ENCODE results near the gene DYNC1H1.
A peak's percentile ranks its signal among the peaks of the same experiment; 100 is the strongest.
"Not testable (repeated sequence)": the region's sequence is repeated elsewhere in the genome, so short reads cannot be mapped to it uniquely, and the experiment has no call there.

Gene DYNC1H1

DNA sequence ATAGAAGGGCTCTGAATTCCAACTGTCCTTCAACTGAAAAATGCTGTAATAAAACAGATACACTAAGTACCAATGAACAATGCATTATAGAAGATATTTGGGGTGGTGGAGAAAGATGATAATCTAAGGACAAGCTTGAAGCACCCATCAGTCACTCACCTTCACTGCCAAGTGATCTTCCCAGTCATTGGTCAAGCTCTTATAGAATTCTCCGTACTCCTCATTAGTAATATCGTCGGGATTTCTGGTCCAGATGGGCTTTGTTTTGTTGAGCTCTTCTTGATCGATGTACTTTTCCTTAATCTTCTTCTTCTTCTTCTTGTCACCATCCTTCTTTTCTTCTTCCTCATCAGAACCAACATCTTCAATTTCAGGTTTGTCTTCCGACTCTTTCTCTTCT, 120.1 kb downstream of the DYNC1H1 start:
- FAIRE-seq; DNase-seq (ENCODE audit: extremely low spot score, insufficient read length, low read depth): not testable (repeated sequence)

DNA sequence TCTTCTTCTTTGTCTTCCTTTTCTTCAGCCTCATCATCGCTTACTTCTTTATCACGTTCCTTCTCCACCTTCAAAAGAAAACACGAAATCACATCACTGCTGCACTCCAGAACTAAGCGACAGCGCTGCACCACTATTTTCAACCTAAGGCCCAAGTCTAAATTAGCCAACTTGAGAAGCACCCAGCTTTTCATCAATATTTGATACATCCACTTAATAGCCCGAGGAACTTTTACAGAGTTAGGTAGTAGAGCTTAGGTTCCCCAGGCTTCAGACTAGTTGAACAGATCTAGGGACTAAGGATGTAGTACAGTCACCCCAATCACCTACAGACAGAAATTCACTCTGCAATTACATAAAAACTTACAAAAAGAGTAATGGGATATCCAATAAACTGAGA, 120.6 kb downstream of the DYNC1H1 start:
- DNase-seq (ENCODE audit: extremely low spot score, insufficient read length, low read depth) (no peak), FAIRE-seq (no peak)

DNA sequence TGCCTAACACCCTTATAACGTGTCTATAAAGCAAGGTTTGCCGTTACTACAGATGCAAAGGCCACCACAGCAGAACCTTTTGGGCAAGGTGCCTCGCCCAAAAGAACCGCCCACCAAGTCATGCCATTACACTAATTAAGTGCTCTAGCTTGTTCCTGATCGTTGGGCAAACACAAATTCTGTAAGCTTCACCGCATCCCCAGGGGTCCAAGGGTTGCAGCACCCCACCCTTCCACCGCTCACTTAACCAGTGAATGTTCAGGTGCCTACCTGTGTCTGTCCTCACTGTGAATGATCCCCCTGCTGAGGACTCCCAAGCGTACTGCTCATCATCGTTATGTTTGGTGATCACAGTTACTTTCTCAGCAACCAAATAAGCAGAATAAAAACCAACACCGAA, 121.1 kb downstream of the DYNC1H1 start:
- DNase-seq (ENCODE audit: extremely low spot score, insufficient read length, low read depth), result no peak
- FAIRE-seq, result no peak

DNA sequence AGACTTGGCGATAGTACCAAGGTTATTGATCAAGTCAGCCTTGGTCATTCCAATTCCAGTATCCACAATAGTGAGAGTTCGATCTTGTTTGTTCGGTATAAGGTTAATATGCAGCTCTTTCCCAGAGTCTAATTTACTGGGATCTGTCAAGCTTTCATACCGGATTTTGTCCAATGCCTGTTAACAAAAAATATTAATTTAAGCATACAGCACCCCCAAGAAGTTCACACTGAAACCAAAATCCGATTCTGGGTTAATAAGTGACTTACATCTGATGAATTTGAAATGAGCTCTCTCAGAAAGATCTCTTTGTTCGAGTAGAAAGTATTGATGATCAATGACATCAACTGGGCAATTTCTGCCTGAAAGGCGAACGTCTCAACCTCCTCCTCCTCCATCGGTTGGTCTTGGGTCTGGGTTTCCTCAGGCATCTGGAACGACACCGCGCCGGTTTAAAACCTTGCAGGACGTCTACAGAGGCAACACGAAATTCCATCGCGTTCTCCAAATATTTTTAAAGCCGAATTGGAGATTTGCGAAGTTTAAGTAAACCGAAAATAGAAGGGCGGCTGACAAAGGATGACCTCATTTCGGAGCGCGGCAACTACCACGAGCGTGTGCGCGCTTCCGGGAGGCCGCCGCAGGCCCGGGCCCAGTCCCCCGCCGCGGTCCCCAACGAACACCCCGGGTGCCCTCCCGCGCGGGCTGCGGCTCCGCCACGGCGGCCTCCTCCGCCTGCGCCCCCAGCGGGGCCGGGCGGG, 121.8 kb downstream of the DYNC1H1 start:
- FAIRE-seq, result no peak
- DNase-seq (ENCODE audit: extremely low spot score, insufficient read length, low read depth), result no peak

DNA sequence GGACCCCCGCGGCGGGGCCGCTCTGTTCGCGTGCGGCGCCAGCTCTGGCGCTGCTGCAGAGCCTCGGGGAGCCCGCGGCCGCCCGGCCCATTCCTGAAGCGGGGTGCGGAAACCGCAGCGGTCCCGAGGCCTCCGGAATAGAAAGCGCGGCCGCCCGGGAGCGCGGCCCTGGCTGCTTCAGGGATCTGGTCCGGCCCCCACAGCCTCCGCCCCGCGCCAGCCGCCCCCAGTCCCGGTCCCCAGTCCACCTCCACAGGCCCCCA, 122.3 kb downstream of the DYNC1H1 start:
- DNase-seq (ENCODE audit: extremely low spot score, insufficient read length, low read depth) (no peak), FAIRE-seq (no peak)

DNA sequence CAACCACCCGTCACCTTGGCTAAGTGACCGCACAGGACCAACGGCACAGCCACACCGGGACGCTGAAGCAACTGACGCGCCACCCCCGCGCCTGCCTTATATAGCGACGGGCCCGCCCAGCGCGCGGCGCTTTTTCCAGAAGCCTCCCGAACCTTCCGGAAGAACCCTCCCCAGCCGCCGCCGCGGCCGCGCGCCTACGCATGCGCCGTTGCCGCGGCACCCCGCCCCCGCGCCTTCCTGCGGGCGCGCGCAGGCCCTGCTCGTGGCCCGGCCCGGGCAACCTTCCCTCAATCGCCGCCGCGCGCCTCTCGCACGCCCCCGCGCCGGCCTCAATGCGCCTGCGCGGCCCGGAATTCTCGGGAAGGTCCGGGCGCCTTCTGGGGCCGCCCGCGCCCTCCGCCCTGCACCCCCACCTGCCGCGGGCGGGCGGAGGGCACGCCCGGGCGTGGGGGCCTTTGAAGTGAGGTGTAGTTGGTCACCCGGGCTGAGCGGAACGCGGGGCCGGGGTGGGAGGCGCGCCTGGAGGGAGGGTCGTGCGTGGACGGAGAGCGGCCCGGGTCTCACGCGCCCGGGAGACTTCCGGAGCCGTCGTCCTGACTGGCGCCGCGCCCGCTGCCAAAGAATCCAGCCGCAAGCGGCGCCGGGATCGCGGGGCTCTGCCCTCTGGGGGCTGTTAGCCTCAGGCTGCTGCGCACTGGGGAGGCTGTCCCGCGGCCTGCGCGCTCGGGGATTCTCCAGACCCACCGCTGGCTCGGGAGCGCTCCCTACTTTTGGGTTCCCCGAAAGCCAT, 122.8 kb downstream of the DYNC1H1 start, which contains the start of gene HSP90AA1:
Gene HSP90AA1 (minus strand): TSS at position 73 of the 790 bp plus-strand sequence. CDS start 666 bp downstream, outside the sequence.
- FAIRE-seq (peak; percentile 81), DNase-seq (ENCODE audit: extremely low spot score, insufficient read length, low read depth) (peak; percentile 93)

DNA sequence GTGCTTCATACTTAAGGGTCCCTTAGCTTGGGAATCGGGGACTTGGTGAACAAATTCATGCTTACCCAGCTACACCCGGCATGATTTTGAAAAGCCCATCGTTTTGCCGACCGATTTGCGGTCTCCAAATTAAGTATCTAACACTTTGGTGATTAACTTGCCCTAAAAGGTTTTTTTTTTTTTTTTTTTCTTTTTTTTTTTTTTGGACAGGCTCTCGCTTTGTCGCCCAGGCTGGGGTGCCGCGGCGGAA, 123.3 kb downstream of the DYNC1H1 start:
- no peak for DNase-seq (ENCODE audit: extremely low spot score, insufficient read length, low read depth)

DNA sequence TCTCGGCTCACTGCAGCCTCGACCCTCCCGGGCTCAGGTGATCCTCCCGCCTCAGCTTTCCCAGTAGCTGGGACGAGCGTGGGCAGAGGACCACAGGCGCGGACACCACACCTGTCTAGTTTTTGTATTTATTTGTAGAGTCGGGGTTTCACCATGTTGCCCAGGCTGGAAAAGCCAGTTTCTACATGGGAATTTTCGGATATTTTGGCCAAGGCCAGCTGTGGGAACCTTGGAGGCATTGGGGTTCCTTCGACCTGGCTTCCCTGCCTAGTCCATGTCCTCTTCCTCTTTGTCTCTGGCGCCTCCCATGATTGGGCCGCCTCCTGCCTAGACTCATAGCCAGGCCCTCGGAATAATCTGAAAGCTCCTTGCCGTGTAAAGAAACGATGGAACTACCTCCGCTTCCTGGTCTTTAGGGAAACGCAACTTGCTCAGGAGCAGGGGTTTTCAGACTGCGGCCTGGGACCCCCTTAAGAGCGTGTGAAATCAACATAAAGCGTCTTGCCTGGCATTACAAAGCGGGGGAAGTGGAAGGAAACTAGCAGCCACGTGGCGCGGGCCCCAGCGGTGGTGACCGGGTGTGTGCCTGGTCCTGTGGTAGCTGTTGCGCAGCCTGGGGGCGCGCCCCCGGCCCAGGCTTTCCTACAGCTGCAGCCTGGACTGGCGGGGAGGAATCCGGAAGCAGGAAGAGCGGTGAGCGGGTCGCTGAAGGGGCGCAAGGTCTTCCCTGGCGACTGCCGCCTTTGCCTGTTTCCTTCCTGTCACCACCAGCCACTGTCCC, 123.8 kb downstream of the DYNC1H1 start:
- peak; percentile 33 for DNase-seq (ENCODE audit: extremely low spot score, insufficient read length, low read depth)

More for the DNA sequence above, 123.3 kb downstream of the DYNC1H1 start:
- FAIRE-seq, result no peak

DNA sequence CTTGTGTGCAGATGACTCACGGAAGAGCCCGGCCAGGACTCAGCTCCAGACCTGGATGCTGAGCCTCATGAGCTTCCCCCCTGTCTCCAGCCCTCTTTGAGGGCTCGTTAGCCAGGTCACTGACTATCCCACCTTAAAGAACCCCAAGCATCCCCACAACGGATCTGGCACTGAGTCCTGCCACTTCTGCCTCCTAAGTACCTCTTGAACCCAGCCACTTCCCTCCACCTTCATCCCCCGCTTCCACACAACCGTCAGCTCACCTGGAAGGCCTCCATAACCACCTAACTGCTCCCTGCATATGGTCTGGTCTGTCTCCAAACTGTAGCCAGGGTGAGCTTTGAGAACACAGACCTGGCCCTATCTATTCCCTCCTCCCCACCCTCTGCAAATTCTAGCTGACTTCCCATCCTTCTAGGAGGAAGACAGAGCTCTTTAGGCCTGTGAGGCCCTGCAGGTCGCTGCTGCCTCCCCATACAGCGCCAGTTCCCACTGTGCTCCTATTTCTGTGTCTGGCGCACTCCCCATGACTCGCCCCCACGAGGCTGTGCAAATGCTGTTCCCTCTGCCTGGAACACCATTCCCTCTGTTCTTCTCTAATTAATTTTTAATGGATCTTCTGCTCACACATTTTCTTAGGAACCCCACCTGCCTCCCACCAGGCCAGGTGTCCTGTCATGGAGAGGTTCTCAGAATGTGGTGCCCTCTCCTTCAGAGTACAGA, 125.4 kb downstream of the DYNC1H1 start:
- DNase-seq (ENCODE audit: extremely low spot score, insufficient read length, low read depth), result no peak
- FAIRE-seq, result no peak

More for the DNA sequence above, 123.8 kb downstream of the DYNC1H1 start:
- peak; percentile 21 for FAIRE-seq

DNA sequence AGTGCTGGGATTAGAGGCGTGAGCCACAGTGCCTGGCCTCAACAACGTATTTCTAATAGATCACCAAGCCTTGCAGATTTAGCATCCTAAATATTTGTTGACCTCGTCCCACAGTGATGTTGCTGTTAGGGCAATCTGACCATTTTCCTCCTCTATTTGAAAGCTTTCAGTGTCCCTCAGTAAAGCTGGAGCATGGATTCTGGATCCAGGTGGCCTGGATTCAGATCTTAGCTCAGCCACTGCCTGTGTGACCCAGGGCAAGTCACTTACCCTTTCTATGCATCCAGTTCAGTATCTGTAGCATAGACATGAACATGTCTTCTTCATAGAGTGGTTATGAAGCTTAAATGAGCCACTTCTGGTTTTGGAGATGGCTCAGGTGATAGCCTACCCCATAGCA, 126.3 kb downstream of the DYNC1H1 start:
- DNase-seq (ENCODE audit: extremely low spot score, insufficient read length, low read depth) (no peak), FAIRE-seq (no peak)

DNA sequence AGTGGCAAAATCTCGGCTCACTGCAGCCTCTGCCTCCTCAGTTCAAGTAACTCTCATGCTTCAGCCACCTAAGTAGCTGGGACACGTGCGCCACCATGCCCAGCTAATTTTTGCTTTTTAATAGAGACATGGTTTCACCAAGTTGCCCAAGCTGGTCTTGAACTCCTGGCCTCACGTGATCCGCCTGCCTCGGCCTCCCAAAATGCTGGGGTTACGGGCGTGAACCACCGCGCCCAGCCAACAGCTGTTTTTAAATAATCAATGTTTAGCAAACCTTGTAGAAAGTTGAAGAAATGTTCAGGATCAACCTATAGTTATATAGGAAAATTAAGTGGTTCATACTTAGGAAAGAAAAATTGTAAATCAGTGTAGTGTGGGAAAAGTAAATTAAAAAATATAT, 128.4 kb downstream of the DYNC1H1 start:
- DNase-seq (ENCODE audit: extremely low spot score, insufficient read length, low read depth) (no peak), FAIRE-seq (no peak)

DNA sequence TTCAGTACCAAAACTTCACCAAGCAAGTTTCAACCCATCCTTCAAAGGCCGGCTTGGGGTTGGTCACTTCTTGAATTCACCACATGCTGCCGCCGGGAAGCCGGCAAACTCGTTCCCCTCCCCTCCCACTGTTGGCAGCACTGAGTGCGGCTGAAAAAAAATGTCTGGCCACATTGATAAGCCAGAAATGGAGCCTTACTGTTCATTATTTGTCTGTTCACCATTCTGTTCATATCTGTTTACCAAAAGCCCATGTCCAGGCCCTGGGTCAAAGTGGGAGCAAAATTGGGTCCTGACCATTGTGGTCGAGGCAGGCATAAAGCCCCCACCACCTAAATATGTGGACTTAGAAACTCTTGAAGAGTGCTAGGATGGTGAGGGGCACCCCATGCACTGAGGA, 129.7 kb downstream of the DYNC1H1 start:
- FAIRE-seq (no peak), DNase-seq (ENCODE audit: extremely low spot score, insufficient read length, low read depth) (no peak)

DNA sequence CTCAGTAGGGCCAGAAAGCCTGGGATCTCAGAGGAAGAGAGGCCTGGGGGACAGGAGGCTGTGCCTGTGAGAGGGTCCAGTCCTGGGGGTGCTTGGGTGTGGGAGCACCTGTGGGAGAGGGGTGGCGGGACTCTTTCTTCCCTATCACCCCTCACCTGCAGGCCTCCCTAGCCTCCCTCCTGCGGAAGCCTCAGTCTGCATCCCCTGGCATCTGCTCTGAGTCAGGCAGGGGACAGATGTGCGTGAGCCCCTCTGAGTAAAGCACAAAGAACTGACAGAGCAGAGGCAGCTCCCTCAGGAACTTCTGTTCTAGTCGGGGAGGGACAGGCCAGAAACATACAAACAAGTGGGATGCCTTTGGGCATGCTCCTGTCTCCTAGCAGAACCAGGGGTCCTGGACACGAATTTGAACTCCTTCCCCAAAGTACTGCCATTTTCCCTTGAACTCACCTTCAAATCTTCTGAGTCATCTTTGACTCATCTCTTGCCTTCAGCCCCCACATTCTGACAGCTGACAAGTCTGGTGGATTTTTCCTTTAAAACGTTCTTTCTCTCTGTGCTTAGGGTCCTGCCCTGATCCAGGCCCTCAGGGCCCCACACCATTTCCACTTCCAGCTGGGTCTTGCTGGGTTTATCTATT, 131.0 kb downstream of the DYNC1H1 start:
- no peak for DNase-seq (ENCODE audit: extremely low spot score, insufficient read length, low read depth)
- FAIRE-seq, result no peak

DNA sequence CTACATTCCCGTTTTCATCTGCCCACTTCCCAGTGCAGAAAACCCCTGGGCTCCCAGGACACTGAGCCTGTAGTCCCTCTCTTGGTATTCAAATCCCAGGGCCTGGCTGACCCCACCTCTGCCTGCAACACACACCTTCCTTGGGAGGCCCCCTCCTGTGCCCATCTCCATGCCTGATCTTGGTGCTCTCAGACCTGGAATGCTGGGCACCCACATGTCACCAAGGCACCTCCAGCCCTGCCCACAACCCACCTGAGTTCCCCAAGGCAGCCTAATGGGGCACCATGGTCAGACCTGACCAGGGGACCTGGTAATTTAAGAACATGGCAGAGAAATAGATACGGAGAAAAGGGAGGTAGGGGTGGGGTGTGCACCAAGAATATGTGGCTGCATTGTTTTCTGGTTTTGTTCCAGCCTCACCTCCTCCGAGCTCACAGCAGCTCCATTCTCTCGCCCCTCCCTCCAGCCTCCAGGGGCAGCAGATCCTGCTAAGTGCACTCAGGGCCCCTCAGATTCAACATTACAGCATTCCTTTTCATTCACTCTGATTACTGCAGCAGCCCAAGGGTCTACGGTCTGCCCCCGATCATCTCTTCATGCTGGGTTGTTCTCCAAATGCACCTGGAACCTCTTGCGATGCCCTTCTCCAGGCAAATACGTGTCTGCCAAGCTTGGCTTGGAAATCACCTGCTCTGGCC, 131.6 kb downstream of the DYNC1H1 start:
- no peak for FAIRE-seq
- no peak for DNase-seq (ENCODE audit: extremely low spot score, insufficient read length, low read depth)

DNA sequence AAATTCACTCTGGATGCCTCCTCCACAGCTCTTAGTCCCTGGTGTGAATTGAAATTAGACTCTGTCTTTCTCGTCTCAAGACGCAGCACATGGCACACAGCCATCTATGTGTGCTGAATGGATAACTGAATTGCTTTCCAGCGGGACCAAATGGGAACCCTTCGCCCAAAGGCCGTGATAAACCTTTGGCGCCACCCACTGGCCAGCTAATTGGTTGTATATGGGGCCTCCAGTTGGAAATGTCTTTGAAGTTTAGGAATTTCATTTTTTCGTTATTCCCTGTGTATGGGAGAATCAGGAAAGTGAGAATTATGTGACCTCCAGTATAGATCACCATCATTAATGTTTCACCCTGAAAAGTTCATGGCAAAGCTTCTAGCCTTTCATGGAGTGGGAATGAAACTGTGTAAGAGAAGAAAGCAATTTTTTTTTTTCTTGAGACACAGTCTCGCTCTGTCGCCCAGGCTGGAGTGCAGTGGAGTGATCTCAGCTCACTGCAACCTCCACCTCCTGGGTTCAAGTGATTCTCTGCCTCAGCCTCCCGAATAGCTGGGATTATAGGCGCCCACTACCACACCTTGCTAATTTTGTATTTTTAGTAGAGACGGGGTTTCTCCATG, 132.3 kb downstream of the DYNC1H1 start:
- FAIRE-seq (peak; percentile 87), DNase-seq (ENCODE audit: extremely low spot score, insufficient read length, low read depth) (peak; percentile 37)

DNA sequence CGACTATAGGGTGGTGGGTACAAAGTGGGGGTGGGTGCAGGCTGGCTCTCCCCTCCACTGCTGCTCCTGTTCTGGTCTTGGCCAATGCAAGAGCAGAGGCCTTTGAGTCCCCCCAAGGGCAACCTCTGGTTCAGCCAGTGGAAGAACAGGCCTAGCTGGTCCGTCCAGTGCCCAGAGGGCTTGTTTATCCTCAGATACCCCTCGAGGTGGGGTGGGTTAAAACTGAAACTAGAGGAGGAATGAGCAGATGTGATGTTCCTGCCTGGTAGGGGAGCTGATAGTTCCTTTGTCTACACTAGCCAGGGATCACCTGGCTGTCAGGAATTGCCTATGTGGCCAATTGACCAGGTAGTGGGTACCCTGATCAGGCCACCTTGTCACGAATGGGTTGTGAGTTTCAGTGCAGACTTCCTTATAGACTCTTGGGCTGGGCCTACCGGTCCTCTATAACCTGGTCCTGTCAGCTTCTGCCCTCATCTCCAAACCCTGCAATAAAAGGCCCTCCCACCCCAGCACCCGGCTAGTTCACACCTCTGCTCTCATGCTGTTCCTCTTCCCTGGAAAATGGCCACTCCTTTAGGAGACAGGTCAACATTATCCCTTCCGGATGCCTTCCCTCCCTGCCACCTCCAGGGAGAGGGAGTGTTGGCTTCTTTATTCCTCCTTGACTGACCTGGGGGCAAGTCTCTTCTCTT, 133.2 kb downstream of the DYNC1H1 start:
- no peak for FAIRE-seq

DNA sequence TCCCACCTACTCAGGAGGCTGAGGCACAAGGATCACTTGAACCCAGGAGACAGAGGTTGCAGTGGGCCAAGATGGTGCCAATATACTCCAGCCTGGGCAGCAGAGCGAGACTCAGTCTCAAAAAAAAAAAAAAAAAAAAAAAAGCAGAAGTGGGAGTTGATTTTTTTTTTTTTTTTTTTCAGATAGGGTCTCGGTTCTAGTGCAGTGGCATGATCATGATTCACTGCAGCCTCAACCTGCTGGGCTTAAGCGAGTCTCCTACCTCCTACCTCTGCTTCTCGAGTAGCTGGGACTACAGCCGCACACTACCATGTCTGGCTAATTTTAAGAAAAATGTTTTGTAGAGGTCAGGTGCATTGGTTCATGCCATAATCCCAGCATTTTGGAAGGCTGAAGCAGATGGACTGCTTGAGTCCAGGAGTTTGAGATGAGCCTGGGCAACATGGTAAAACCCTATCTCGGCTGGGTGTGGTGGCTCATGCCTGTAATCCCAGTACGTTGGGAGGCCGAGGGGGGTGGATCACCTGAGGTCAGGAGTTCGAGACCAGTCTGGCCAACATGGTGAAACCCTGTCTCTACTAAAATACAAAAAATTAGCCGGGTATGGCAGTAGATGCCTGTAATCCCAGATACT, 138.8 kb downstream of the DYNC1H1 start:
- DNase-seq (ENCODE audit: extremely low spot score, insufficient read length, low read depth), result no peak
- peak; percentile 68 for FAIRE-seq

More for the DNA sequence above, 133.2 kb downstream of the DYNC1H1 start:
- DNase-seq (ENCODE audit: extremely low spot score, insufficient read length, low read depth), result no peak

DNA sequence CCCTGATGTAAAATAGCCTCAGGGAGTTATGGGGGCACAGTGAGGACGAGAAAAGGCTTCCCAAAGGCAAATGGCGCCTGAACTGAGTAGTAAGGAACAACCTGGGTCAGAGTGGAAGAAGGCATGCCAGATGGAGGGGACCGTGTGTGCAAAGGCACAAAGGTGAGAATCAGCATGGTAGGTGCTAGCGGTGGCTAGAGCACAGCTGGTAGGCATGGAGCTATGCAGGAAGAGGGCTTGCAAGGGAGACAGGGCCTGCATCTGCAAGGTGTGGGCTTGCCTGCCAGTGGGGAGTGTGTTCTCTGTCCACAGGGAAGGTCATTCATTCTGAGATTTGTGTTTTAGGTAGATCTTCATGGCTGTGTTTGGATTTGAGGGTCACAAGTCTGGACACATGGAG, 141.0 kb downstream of the DYNC1H1 start:
- FAIRE-seq (no peak), DNase-seq (ENCODE audit: extremely low spot score, insufficient read length, low read depth) (no peak)
